Fibroblast of villous mesenchyme (primary cell): ENCODE results near the gene ADGRG2. TPM values are rescaled to one million over a fixed set of nuclear protein-coding genes. Genes with fewer than 3 reads are reported as not detected.

Experiments
- DNase-seq: peaks from one replicate; pipeline ENCODE4 v3.0.0-alpha.2; 2010; ENCODE audit warnings: low read depth
- H3K4me3 ChIP-seq: 2 replicates; pipeline ENCODE4 v1.5.1; 2011; ENCODE audit warnings: low read depth, mild to moderate bottlenecking, low read length
- CTCF ChIP-seq: IDR thresholded peaks from 2 replicates; pipeline ENCODE4 v1.5.1; 2012; ENCODE audit warnings: low read depth, mild to moderate bottlenecking, low read length; ENCODE audit not compliant: insufficient read depth
- total RNA-seq: library from RNA; depleted of rRNA; stranded (reverse); fragments of >200 nt; gene quantifications from 2 replicates; pipeline ENCODE4 v1.2.3, GENCODE V29; 2012

Gene ADGRG2
- total RNA-seq, 1 donor, result not detected

GRCh38 chrX:19065535-19065934 lies 56.7 kb downstream of the ADGRG2 start:
- DNase-seq, result no peak
- no peak overlapping the region for H3K4me3 ChIP-seq
- no peak for TF ChIP-seq CTCF

DNA sequence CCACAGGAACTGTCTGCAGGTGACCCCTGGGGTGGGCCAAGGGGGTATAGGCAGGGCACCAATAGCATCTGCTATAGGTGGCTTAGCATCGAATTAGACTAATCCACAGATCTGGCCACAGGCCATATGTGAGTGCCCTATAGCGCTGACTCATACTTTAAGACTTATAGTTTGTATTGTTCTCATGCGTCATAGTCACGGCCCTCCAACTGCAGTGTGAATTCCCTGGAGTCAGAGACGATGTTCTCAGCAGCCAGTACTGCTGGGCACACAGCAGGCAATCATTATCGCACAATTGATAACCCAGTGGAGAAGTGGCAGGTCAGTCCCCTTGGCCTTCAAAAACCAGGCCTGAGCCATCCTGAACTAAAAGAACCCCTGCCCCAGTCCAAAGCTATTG lies 58.1 kb downstream of the ADGRG2 start:
- H3K4me3 ChIP-seq, result no peak overlapping the region
- peak; percentile 9 for DNase-seq
- no peak for TF ChIP-seq CTCF

DNA sequence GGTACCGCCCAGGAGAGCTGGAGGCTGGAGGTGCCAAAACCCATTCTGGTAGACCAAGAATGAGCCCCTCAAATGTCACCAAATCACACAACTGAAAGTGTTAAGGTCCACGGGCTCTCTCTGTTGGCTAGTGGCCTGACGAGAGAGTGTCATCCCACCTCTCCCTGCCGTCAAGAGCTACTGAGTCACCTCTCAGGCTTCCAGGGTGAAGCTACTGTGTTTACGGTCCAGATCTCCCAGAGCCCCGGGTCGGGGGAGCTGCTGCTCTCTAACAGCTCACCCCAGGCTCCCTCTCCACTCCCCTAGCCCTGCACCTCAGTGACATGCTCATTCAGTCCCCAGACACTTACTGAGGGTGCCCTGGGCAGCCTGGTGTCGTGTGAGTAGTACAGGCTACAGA lies 59.2 kb downstream of the ADGRG2 start:
- no peak for DNase-seq
- TF ChIP-seq CTCF, result no peak
- no peak overlapping the region for H3K4me3 ChIP-seq

DNA sequence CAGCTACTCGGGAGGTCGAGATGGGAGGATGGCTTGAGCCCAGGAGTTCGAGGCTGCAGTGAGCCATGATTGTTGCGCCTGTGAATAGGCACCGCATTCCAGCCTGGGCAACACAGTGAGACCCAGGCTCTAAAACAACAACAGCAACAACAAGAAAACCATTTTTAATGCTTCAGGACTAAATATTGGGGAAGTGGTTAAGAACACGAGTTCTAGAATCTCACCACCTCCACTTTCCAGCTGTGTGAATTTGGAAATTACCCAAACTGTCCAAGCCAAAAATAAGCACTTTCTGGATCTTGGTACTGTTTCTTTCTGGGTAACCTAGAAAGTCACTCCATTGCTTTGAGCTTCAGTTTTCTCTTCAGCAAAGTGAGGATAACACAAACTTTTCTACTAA lies 63.2 kb downstream of the ADGRG2 start:
- no peak for TF ChIP-seq CTCF
- no peak overlapping the region for H3K4me3 ChIP-seq
- DNase-seq, result no peak

GRCh38 chrX:19057856-19058255 lies 64.4 kb downstream of the ADGRG2 start:
- no peak overlapping the region for H3K4me3 ChIP-seq
- DNase-seq, result peak; percentile 9
- TF ChIP-seq CTCF, result no peak

DNA sequence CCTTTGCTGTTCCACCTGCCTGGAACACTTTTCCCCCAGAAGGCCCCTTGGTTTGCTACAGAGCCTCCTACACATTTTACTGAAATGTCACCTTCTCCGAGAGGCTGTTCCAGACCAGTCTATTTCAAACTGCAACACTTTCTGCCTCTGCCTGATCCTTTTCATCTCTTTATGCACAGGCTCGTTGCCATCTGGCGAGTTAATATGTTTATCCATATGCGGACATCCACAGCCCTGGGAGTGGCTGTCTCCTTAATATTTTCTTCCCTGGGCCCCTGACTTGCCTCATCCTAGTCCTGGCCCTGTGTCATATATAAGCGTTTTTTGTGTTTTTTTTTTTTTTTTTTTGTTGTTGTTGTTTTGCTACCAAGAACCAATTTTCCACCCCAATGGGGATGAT lies 73.2 kb downstream of the ADGRG2 start:
- no peak overlapping the region for H3K4me3 ChIP-seq
- no peak for DNase-seq
- TF ChIP-seq CTCF, result no peak
